Stomach (tissue), 4 donors: ENCODE results near the gene RBL1.

Source experiments
- CTCF ChIP-seq, 7 experiments: fragments of 450-650 bp in 4 of 7; fragments of 200-600 bp in 3 of 7; sonication (generic) in 3 of 7; IDR thresholded peaks; one replicate each; pipeline ENCODE4 v1.5.1; 2016 to 2019; ENCODE audit warnings: antibody characterized with exemption in 7 of 7, control low read depth in 2 of 7, mild to moderate bottlenecking in 1 of 7
- EP300 ChIP-seq: sonication (generic); formaldehyde crosslinking; IDR thresholded peaks from one replicate; pipeline ENCODE4 v1.6.1; 2017; ENCODE audit warnings: antibody characterized with exemption
- POLR2A ChIP-seq, 4 donors: fragments of 450-650 bp; IDR thresholded peaks; one replicate each; pipeline ENCODE4 v1.6.1; 2016; ENCODE audit warnings: antibody characterized with exemption in 4 of 4, control low read depth in 2 of 4, mild to moderate bottlenecking in 1 of 4, moderate library complexity in 1 of 4

GRCh38 chr20:36998652-36999051 lies 97.1 kb downstream of the RBL1 start:
- TF ChIP-seq CTCF (IDR thresholded peaks at IDR 0.05) (no peak), POLR2A (IDR thresholded peaks at IDR 0.05) (no peak), EP300 (no peak)
